ENCODE measurements around the gene UNC13C.

The UNC13C gene

GRCh38 chr15:54280726-54281125 is 302.5 kb downstream of the UNC13C start:
- DNase-seq (ENCODE audit: low spot score) = no peak
- TF ChIP-seq, protein P1, sequence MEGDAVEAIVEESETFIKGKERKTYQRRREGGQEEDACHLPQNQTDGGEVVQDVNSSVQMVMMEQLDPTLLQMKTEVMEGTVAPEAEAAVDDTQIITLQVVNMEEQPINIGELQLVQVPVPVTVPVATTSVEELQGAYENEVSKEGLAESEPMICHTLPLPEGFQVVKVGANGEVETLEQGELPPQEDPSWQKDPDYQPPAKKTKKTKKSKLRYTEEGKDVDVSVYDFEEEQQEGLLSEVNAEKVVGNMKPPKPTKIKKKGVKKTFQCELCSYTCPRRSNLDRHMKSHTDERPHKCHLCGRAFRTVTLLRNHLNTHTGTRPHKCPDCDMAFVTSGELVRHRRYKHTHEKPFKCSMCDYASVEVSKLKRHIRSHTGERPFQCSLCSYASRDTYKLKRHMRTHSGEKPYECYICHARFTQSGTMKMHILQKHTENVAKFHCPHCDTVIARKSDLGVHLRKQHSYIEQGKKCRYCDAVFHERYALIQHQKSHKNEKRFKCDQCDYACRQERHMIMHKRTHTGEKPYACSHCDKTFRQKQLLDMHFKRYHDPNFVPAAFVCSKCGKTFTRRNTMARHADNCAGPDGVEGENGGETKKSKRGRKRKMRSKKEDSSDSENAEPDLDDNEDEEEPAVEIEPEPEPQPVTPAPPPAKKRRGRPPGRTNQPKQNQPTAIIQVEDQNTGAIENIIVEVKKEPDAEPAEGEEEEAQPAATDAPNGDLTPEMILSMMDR (IDR thresholded peaks at IDR 0.05; ENCODE audit: extremely low read depth, missing control alignments) = no peak

GRCh38 chr15:54282228-54282836 is 304.1 kb downstream of the UNC13C start:
- DNase-seq (ENCODE audit: low spot score) = no peak
- TF ChIP-seq, protein P1 (IDR thresholded peaks at IDR 0.05; ENCODE audit: extremely low read depth, missing control alignments) = no peak

DNA sequence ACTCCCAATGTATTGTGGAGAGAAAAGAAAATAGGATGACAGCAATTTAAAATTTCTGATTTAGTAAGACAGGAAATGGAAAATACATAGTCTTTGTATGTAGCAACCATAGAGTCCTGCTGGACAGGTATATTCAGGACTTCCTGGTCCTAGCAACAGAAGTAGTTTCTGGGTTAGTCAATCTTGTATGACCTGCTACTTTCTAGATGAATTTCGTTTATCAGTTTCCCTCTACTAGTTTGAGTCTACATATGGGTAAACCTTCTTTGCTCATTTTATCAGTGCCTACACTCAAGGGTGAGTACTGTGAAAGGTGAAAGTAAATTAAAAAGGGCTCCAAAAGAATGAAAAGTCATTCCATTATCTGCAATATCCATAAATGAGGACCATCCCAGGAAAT is 309.8 kb downstream of the UNC13C start:
- DNase-seq (ENCODE audit: low spot score) = no peak
- TF ChIP-seq, protein P1 (IDR thresholded peaks at IDR 0.05; ENCODE audit: extremely low read depth, missing control alignments) = no peak

DNA sequence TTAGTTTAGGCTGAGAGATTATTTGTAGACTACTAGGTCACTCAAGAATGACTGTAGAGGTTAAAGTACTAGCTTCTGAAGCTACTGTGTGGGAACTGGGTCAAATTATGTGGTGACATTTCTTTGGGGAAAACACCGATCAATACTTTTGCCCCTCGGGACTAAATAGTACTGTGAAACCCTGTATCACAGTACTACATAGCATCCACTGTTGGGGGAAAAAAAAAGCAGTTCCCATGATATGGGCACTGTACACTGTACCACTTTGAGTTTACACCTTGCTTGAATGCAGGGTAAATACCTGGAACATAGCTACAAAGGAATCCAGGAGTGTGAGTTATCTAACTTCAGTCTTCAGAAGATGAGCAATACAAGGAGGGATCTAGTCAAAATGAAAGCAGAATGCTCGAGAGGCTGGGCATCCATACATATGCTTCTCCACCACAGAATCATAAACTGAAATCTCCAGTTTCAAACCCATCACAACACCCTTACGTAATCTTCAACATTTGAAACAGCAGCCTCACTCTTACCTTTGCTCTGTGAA is 311.4 kb downstream of the UNC13C start:
- peak; percentile 5 for DNase-seq (ENCODE audit: low spot score)
- TF ChIP-seq, protein P1 (IDR thresholded peaks at IDR 0.05; ENCODE audit: extremely low read depth, missing control alignments) = no peak

GRCh38 chr15:54298396-54298795 is 320.2 kb downstream of the UNC13C start:
- TF ChIP-seq, protein P1 (IDR thresholded peaks at IDR 0.05; ENCODE audit: extremely low read depth, missing control alignments) = no peak
- DNase-seq (ENCODE audit: low spot score) = no peak

GRCh38 chr15:54304321-54304720 is 326.1 kb downstream of the UNC13C start:
- TF ChIP-seq, protein P1 (IDR thresholded peaks at IDR 0.05; ENCODE audit: extremely low read depth, missing control alignments) = no peak
- DNase-seq (ENCODE audit: low spot score) = no peak

- TF ChIP-seq, protein P1 (IDR thresholded peaks at IDR 0.05; ENCODE audit: extremely low read depth, missing control alignments) = no peak
- DNase-seq (ENCODE audit: low spot score) = no peak
These were observed 326.9 kb downstream of the UNC13C start for GRCh38 chr15:54305138-54305537.

All from GM20000 (cell line).